Peyer's patch (tissue), 4 donors: ENCODE measurements around the gene SIRPG.

Source experiments
- POLR2A ChIP-seq, 2 donors: fragments of 450-650 bp; IDR thresholded peaks; one replicate each; pipeline ENCODE4 v1.5.1; 2017; ENCODE audit warnings: antibody characterized with exemption in 2 of 2, mild to moderate bottlenecking in 2 of 2, moderate library complexity in 2 of 2
- TF ChIP-seq, protein P1 (sequence below), 6 experiments: fragments of 450-650 bp in 4 of 6; fragments of 200-600 bp in 2 of 6; sonication (generic) in 1 of 6; IDR thresholded peaks; one replicate each; pipeline ENCODE4 v1.5.1; 2017 to 2019; ENCODE audit warnings: antibody characterized with exemption in 6 of 6, mild to moderate bottlenecking in 3 of 6, moderate library complexity in 1 of 6

DNA sequence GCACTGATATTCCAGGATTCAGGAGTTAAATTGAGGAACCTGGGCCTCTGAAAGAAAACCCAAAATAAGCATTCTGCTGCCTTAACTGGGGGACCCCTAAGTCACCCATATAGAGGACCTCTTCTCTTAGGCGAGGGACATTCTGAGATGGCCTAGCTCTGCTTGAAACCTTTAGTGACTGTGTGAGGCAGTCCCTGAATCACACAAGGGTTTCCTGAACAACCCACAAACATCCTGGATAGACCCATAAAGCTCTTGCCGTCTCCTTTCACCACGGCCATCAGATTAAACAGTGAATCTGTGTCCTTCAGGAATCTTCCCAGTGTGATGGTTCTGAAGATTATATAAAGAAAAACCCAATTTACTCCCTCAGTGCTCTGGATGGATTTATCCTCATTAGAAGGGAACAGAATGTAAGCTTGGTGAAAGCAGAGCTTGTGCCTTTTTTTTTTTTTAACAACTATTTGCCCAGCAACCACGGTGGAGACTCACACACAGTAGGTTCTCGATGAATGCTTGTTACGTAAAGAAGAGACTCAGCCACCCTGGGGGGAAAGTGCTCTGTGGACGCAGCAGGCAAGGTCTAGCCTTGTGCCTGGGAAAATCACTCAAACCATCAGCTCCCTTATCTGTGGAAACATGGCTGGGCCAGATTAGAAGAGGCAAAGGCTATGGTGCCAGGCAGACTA lies 39.1 kb upstream of the SIRPG start:
- no peak for TF ChIP-seq POLR2A (IDR thresholded peaks at IDR 0.05)
- TF ChIP-seq, protein P1, sequence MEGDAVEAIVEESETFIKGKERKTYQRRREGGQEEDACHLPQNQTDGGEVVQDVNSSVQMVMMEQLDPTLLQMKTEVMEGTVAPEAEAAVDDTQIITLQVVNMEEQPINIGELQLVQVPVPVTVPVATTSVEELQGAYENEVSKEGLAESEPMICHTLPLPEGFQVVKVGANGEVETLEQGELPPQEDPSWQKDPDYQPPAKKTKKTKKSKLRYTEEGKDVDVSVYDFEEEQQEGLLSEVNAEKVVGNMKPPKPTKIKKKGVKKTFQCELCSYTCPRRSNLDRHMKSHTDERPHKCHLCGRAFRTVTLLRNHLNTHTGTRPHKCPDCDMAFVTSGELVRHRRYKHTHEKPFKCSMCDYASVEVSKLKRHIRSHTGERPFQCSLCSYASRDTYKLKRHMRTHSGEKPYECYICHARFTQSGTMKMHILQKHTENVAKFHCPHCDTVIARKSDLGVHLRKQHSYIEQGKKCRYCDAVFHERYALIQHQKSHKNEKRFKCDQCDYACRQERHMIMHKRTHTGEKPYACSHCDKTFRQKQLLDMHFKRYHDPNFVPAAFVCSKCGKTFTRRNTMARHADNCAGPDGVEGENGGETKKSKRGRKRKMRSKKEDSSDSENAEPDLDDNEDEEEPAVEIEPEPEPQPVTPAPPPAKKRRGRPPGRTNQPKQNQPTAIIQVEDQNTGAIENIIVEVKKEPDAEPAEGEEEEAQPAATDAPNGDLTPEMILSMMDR (IDR thresholded peaks at IDR 0.05) = no peak
